ENCODE measurements around the gene UBXN11.
A peak's percentile ranks its signal among the peaks of the same experiment; 100 is the strongest.
"Not testable (repeated sequence)": the region's sequence is repeated elsewhere in the genome, so short reads cannot be mapped to it uniquely, and the experiment has no call there.

Gene UBXN11

DNA sequence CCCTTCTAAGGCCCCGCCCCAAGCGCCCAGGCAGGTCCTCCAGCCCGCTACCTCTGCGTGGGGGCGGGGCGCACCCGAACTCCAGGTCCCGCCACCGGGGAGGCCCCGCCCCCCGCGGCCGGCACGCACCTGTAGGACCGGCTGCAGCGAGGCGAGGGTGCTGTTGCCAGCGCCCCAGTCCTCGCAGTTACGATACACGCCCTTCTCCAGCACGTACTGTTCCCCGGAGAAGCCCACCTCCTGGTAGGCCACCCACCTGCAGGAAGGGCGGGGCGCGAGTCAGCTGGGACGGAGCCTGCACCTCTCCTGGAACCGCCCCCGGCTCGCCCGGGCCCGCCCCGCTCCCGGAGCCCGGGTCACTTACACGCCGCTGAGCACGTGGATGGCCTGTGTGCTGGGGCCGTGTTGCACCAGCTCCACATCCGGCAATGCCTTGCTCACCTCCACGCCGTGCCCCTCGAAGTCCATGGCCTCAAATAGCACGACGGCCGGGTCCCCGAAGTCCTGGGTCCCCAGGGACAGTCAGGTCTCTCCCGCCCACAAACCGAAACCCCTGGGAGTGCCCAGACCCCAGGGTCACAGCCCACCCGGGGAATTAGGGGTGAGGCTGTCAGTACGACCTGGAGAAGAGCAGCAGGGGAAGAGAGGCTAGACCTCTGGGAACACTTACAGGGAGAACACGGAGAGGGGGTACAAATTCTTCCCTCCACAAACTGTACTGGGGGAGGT, 30.2 kb upstream of the UBXN11 start:
- peak overlapping the region; percentile 70 for H3K4me3 ChIP-seq
- no peaks in the 10 kb centered on the region for H3K36me3 ChIP-seq
- H4K20me1 ChIP-seq: no peaks in the 10 kb centered on the region
- no peaks in the 10 kb centered on the region for H3K9me3 ChIP-seq
- no peak for TF ChIP-seq Cebpa-rat (IDR thresholded peaks at IDR 0.05)
- no peak overlapping the region; the same call in 1 of the 2 replicates for H3K9ac ChIP-seq
- peak overlapping the region; percentile 99 for H3K4me2 ChIP-seq
- peaks cover 30% of the 10 kb centered on the region for H3K27me3 ChIP-seq
- H3K4me1 ChIP-seq: peaks cover 17% of the 10 kb centered on the region
- peak overlapping the region; percentile 49 for H3K27ac ChIP-seq

DNA sequence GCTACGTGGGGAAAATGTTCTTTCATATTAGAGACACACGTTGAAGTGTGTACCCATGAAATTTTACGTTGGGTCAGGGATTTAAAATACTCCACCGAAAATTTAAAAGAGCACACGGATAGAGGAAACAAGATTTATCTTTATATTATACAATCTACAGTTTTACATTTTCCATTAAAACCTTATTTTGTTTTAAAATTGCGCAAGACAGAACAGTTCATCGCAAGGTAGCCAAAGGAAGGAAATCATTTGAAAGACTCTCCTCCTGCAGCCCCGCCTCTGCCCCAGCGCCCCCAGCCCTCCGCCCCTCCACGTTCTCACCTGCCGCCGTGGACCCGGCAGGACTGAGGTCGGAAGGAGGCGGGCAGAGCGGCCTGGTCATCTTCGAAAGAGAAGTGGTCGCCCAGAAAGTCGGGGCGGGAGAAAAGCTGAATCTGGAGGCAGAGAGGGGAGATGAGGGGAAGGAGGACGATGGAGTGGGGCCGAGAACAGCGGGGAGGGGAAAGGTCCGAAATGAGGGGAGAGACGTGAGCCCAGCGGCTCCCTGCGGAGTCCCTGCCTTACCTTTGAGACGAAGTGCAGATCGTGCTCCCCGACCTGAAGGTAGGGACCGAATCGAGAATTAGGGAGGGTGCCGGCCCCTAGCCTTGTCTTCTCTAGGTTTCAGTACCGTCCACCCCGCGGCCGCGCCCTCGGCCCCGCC, 29.5 kb upstream of the UBXN11 start:
- peak overlapping the region; percentile 70 for H3K4me3 ChIP-seq

DNA sequence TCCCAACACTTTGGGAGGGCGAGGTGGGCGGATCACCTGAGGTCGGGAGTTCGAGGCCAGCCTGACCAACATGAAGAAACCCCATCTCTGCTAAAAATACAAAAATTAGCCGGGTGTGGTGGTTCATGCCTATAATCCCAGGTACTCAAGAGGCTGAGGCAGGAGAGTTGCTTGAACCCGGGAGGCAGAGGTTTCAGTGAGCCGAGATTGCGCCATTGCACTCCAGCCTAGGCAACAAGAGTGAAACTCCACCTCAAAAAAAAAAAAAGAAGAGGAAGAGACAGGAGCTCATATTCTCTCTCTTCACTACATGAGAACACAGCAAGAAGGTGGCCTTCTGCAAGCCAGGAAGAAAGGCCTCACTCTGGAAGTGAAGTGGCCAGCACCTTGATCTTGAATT, 26.9 kb upstream of the UBXN11 start:
- H3K4me3 ChIP-seq, H3K4me2 ChIP-seq: not testable (repeated sequence)
- peaks cover 30% of the 10 kb centered on the region for H3K27me3 ChIP-seq

More for the DNA sequence above, 29.5 kb upstream of the UBXN11 start:
- Histone ChIP-seq H3K4me1 (peaks cover 17% of the 10 kb centered on the region), H3K9me3 (no peaks in the 10 kb centered on the region), H3K36me3 (no peaks in the 10 kb centered on the region), H3K27me3 (peaks cover 30% of the 10 kb centered on the region), H3K4me2 (peak overlapping the region; percentile 99), H3K9ac (no peak overlapping the region; the same call in 1 of the 2 replicates), H3K27ac (no peak overlapping the region), H4K20me1 (no peaks in the 10 kb centered on the region)
- no peak for TF ChIP-seq Cebpa-rat (IDR thresholded peaks at IDR 0.05)

DNA sequence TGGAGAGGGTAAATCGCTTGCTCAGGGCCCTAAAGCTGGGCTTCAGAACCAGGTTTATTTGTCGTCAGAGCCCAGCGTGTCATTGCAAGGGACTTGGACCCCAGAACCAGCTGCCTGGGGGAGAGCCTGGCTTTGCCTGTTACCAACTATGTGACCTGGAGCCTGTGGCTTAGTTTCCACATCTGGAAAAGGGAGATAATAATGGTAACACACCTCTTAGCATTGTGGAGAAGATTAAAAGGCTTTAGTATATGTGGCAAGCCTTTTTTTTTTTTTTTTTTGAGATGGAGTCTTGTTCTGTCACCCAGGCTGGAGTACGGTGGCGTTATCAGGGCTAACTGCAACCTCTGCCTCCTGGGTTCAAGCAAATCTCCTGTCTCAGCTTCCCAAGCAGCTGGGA, 23.8 kb upstream of the UBXN11 start:
- Histone ChIP-seq H3K4me2 (no peak overlapping the region), H3K9ac (no peak overlapping the region), H3K4me1 (no peaks in the 10 kb centered on the region), H3K27ac (no peak overlapping the region), H3K27me3 (peaks cover 8% of the 10 kb centered on the region; the same call in 1 of the 2 replicates), H3K4me3 (no peak overlapping the region), H3K36me3 (no peaks in the 10 kb centered on the region), H3K9me3 (no peaks in the 10 kb centered on the region), H4K20me1 (no peaks in the 10 kb centered on the region)
- TF ChIP-seq Cebpa-rat (IDR thresholded peaks at IDR 0.05): no peak

More for the DNA sequence above, 26.9 kb upstream of the UBXN11 start:
- peaks cover 17% of the 10 kb centered on the region for H3K4me1 ChIP-seq
- H3K9ac ChIP-seq, H3K36me3 ChIP-seq, H4K20me1 ChIP-seq, H3K9me3 ChIP-seq, H3K27ac ChIP-seq: not testable (repeated sequence)

DNA sequence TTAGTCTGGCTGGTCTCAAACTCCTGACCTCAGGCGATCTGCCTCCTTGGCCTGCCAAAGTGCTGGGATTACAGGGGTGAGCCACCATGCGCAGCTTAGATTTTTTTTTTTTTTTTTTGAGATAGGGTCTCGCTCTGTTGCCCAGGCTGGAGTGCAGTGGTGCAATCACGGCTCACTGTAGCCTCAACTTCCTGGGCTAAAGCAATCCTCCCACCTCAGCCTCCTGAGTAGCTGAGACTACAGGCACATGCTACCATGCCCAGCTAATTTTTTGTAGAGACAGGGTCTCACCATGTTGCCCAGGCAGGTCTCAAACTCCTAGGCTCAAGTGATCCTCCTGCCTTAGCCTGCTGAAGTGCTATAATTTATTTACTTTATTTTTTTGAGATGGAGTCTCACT, 22.9 kb upstream of the UBXN11 start:
- H3K27ac ChIP-seq, H4K20me1 ChIP-seq, H3K36me3 ChIP-seq, H3K4me1 ChIP-seq, H3K27me3 ChIP-seq, H3K9ac ChIP-seq, H3K4me2 ChIP-seq, H3K4me3 ChIP-seq, H3K9me3 ChIP-seq: not testable (repeated sequence)

DNA sequence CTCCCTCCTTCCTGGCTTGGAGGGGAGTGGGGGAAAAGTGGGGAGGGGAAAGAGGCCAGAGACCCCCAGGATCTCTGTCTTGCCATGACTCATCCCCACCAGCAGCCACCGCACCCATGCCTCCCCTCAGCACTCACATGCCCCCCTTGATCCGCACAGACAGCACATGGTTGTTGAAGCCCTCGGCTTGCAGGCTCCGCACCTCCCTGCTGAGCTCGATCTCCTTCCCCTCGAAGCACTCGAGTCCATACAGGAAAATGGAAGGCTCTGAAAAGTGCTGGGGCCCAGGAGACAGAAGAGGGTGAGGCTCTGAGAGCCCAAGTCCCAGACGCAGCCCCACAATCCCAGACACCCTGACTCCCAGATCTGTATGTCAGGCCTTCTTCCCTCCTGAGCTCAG, 22.2 kb upstream of the UBXN11 start:
- Histone ChIP-seq H3K4me2 (no peak overlapping the region), H4K20me1 (no peaks in the 10 kb centered on the region), H3K4me1 (no peaks in the 10 kb centered on the region), H3K4me3 (no peak overlapping the region), H3K9me3 (no peaks in the 10 kb centered on the region), H3K27me3 (no peaks in the 10 kb centered on the region), H3K36me3 (no peaks in the 10 kb centered on the region), H3K9ac (no peak overlapping the region), H3K27ac (no peak overlapping the region)
- no peak for TF ChIP-seq Cebpa-rat (IDR thresholded peaks at IDR 0.05)

DNA sequence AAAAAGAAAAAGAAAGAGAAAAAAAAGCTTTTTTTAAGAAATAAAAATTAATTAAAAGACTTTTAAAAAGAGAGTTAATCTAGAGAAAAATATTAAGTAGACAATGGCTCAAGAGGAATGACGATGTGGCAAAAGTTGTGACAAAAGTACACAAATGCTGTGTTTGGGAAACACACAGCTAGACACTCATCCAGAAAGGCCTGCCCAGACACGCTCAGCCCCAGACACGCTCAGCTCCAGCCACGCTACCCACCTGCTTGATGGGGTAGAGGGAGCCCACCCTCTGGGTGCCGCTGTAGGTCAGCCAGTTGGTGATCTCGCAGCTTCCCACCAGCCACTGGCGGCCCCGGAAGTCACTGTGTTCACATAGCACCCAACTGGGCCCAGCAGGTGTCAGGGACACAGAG, 21.5 kb upstream of the UBXN11 start:
- Histone ChIP-seq H3K4me3 (no peak overlapping the region), H3K27me3 (no peaks in the 10 kb centered on the region), H3K4me1 (no peaks in the 10 kb centered on the region), H3K9ac (no peak overlapping the region), H3K4me2 (no peak overlapping the region), H3K9me3 (no peaks in the 10 kb centered on the region), H3K27ac (no peak overlapping the region), H4K20me1 (no peaks in the 10 kb centered on the region), H3K36me3 (no peaks in the 10 kb centered on the region)
- TF ChIP-seq Cebpa-rat (IDR thresholded peaks at IDR 0.05): no peak

DNA sequence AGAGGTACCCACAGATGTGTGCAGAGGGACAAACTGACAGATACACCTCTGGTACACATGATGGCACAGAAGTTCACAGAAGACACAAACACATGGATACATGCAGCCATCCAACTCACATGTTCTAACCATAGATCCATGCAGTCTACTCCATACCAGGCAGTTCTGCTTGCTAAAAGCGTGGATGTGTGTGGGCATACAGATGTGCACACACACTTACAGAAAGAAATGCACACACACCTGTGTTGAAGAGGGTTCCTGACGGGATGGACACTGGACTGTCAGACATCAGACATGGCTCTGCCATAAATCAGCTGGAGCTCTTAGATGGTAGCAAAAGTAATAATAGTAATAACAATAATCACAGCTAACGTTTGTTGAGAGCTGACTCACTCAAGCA, 18.1 kb upstream of the UBXN11 start:
- TF ChIP-seq Cebpa-rat (IDR thresholded peaks at IDR 0.05): no peak
- Histone ChIP-seq H3K4me2 (no peak overlapping the region), H3K4me3 (no peak overlapping the region), H3K9ac (no peak overlapping the region), H4K20me1 (no peaks in the 10 kb centered on the region), H3K9me3 (no peaks in the 10 kb centered on the region), H3K4me1 (peaks cover 25% of the 10 kb centered on the region), H3K27me3 (no peaks in the 10 kb centered on the region), H3K27ac (no peak overlapping the region), H3K36me3 (no peaks in the 10 kb centered on the region)

DNA sequence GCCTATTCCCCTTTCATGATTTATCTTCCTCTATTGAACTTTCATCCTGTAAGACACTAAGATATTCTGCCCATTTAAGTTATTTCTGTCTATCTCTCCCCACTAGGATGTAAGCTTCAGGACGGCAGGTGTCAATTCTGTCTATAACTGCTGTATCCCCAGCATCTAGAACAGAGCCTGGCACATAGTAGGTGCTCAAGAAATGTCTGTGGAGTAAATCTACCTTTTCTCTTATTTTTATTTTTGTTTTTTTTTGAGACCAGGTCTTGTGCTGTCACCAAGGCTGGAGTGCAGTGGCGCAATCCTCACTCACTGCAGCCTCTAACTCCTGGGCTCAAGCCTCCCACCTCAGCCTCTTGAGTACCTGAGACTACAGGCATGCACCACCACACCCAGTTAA, 16.9 kb upstream of the UBXN11 start:
- Histone ChIP-seq H3K27ac (no peak overlapping the region), H3K9ac (no peak overlapping the region), H3K27me3 (peaks cover 9% of the 10 kb centered on the region; the same call in 1 of the 2 replicates), H4K20me1 (no peaks in the 10 kb centered on the region), H3K9me3 (no peaks in the 10 kb centered on the region), H3K4me1 (peaks cover 36% of the 10 kb centered on the region), H3K4me3 (no peak overlapping the region), H3K36me3 (no peaks in the 10 kb centered on the region), H3K4me2 (no peak overlapping the region)
- no peak for TF ChIP-seq Cebpa-rat (IDR thresholded peaks at IDR 0.05)

DNA sequence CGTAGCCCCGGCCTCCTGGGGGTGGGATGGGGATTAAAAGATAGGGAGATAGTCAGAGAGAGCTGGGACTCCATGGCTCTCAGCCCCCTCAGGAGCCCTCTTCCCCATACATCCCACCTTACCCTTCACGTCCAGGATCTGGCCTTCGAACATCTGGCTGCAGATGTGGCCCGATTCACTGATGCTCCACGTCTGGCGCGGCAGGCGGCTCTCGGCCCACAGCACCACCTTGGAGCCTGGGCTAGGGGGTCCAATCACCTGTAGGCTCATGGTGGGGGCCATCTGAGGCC, 15.6 kb upstream of the UBXN11 start:
- 0 out of 2 replicates have a peak overlapping the region, but pooled peaks have one; percentile 54 for H3K9ac ChIP-seq
- peaks cover 50% of the 10 kb centered on the region for H3K4me1 ChIP-seq
- H3K9me3 ChIP-seq: no peaks in the 10 kb centered on the region
- H3K27me3 ChIP-seq: peaks cover 17% of the 10 kb centered on the region; the same call in 1 of the 2 replicates
- H3K36me3 ChIP-seq: no peaks in the 10 kb centered on the region
- no peak for TF ChIP-seq Cebpa-rat (IDR thresholded peaks at IDR 0.05)
- H3K4me3 ChIP-seq: no peak overlapping the region
- H3K27ac ChIP-seq: peak overlapping the region; percentile 64
- H4K20me1 ChIP-seq: no peaks in the 10 kb centered on the region
- H3K4me2 ChIP-seq: no peak overlapping the region; the same call in 1 of the 2 replicates
